ENCODE measurements around the gene MAP3K13.
"Not testable (repeated sequence)": the region's sequence is repeated elsewhere in the genome, so short reads cannot be mapped to it uniquely, and the experiment has no call there.

MAP3K13 gene

GRCh38 chr3:185448107-185448506 lies 85.2 kb downstream of the MAP3K13 start:
- no peak for DNase-seq (ENCODE audit: low read depth, low spot score)

- DNase-seq (ENCODE audit: low read depth, low spot score), result not testable (repeated sequence)
Measured at GRCh38 chr3:185451432-185451831, 88.5 kb downstream of the MAP3K13 start.

- DNase-seq (ENCODE audit: low read depth, low spot score), result no peak
Measured at GRCh38 chr3:185457376-185457775, 94.4 kb downstream of the MAP3K13 start.

- no peak for DNase-seq (ENCODE audit: low read depth, low spot score)
Measured at GRCh38 chr3:185460309-185460708, 97.4 kb downstream of the MAP3K13 start.

GRCh38 chr3:185460719-185461350 lies 97.9 kb downstream of the MAP3K13 start:
- no peak for DNase-seq (ENCODE audit: low read depth, low spot score)

- no peak for DNase-seq (ENCODE audit: low read depth, low spot score)
Measured at GRCh38 chr3:185465471-185465870, 102.5 kb downstream of the MAP3K13 start.

GRCh38 chr3:185466123-185466522 lies 103.2 kb downstream of the MAP3K13 start:
- DNase-seq (ENCODE audit: low read depth, low spot score), result not testable (repeated sequence)

GRCh38 chr3:185469542-185469941 lies 106.6 kb downstream of the MAP3K13 start:
- DNase-seq (ENCODE audit: low read depth, low spot score), result no peak

- no peak for DNase-seq (ENCODE audit: low read depth, low spot score)
Measured at GRCh38 chr3:185470323-185470722, 107.4 kb downstream of the MAP3K13 start.

- DNase-seq (ENCODE audit: low read depth, low spot score), result no peak
Measured at GRCh38 chr3:185473290-185473815, 110.4 kb downstream of the MAP3K13 start.

- DNase-seq (ENCODE audit: low read depth, low spot score), result not testable (repeated sequence)
Measured at GRCh38 chr3:185474922-185475321, 112.0 kb downstream of the MAP3K13 start.

GRCh38 chr3:185477316-185477715 lies 114.4 kb downstream of the MAP3K13 start:
- DNase-seq (ENCODE audit: low read depth, low spot score), result no peak

GRCh38 chr3:185479373-185479945 lies 116.5 kb downstream of the MAP3K13 start:
- no peak for DNase-seq (ENCODE audit: low read depth, low spot score)

GRCh38 chr3:185484296-185484695 lies 121.4 kb downstream of the MAP3K13 start:
- DNase-seq (ENCODE audit: low read depth, low spot score), result no peak

- DNase-seq (ENCODE audit: low read depth, low spot score), result no peak
Measured at GRCh38 chr3:185486394-185486793, 123.5 kb downstream of the MAP3K13 start.

GRCh38 chr3:185488465-185488864 lies 125.5 kb downstream of the MAP3K13 start:
- no peak for DNase-seq (ENCODE audit: low read depth, low spot score)

- no peak for DNase-seq (ENCODE audit: low read depth, low spot score)
Measured at GRCh38 chr3:185489462-185489861, 126.5 kb downstream of the MAP3K13 start.

GRCh38 chr3:185490241-185490640 lies 127.3 kb downstream of the MAP3K13 start:
- no peak for DNase-seq (ENCODE audit: low read depth, low spot score)

- DNase-seq (ENCODE audit: low read depth, low spot score), result peak; percentile 75
Measured at GRCh38 chr3:185498503-185499396, 135.8 kb downstream of the MAP3K13 start, which contains the start of gene TMEM41A. Gene TMEM41A (minus strand): TSS chr3:185499035. CDS start chr3:185498961, 74 bp downstream.

- no peak for DNase-seq (ENCODE audit: low read depth, low spot score)
Measured at GRCh38 chr3:185502987-185503386, 140.1 kb downstream of the MAP3K13 start.

GRCh38 chr3:185503521-185503920 lies 140.6 kb downstream of the MAP3K13 start:
- no peak for DNase-seq (ENCODE audit: low read depth, low spot score)

GRCh38 chr3:185504636-185505035 lies 141.7 kb downstream of the MAP3K13 start:
- no peak for DNase-seq (ENCODE audit: low read depth, low spot score)
